Thyroid gland (tissue), 4 donors: ENCODE results near the gene TSPAN11.

ENCODE experiments used
- CTCF ChIP-seq, 6 experiments: fragments of 200-600 bp in 3 of 6; fragments of 450-650 bp in 3 of 6; sonication (generic) in 3 of 6; IDR thresholded peaks; one replicate each; pipeline ENCODE4 v1.5.1; 2016 to 2019; ENCODE audit warnings: antibody characterized with exemption in 6 of 6, mild to moderate bottlenecking in 2 of 6, inconsistent platforms in 1 of 6, moderate library complexity in 1 of 6
- POLR2A ChIP-seq, 2 donors: fragments of 450-650 bp; IDR thresholded peaks; one replicate each; pipeline ENCODE4 v1.6.1; 2017; ENCODE audit warnings: antibody characterized with exemption in 2 of 2, mild to moderate bottlenecking in 2 of 2, moderate library complexity in 1 of 2

DNA sequence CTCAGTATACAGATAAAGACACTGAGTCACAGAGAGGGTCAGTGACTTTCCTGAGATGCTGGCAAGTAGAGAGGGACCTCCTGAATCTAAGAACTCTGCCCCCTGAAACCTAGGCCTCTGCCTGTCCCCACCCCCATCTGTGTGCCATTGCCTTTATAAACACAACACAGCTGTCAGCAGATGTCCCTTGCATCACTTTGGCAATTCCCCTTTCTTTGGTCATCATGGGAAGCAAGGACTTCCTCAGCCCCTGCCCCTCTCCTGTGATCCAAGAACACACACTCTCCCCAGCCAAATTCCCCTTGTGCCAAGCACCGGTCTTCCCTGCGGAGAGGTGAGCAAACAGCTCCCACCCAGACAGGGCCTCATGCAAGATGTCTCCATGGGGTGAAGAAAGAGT, 8.3 kb downstream of the TSPAN11 start:
- TF ChIP-seq CTCF (IDR thresholded peaks at IDR 0.05) (no peak), POLR2A (IDR thresholded peaks at IDR 0.05) (no peak)
